Activated T-helper 1 cell treated with anti-CD3 and anti-CD28 coated beads, Interleukin-12 subunit alpha, Interleukin-12 subunit beta, Interleukin-2, Interleukin-4 antibody, amounts not matched to agents 30 ng/mL and 10 ng/mL and 1 ng/mL, durations not matched to agents 14 hours and 24 hours and 36 hours (primary cell): ENCODE results near the gene CLDN22. TPM values are rescaled to one million over a fixed set of nuclear protein-coding genes. Genes with fewer than 3 reads are reported as not detected.

Source experiments
- DNase-seq: peaks from one replicate; pipeline ENCODE4 v3.0.0; 2021; ENCODE audit warnings: low spot score
- H3K27ac Mint-ChIP-seq: one replicate; pipeline ENCODE4 v1.8.0; 2021; ENCODE audit warnings: mild to moderate bottlenecking, mixed read lengths
- H3K27me3 Mint-ChIP-seq: one replicate; pipeline ENCODE4 v1.8.0; 2022; ENCODE audit warnings: mild to moderate bottlenecking, moderate library complexity, mixed read lengths; ENCODE audit not compliant: insufficient read depth
- H3K36me3 Mint-ChIP-seq: one replicate; pipeline ENCODE4 v1.8.0; 2021; ENCODE audit warnings: low read depth, mixed read lengths
- H3K4me1 Mint-ChIP-seq: one replicate; pipeline ENCODE4 v1.8.0; 2021; ENCODE audit warnings: low read depth, mixed read lengths
- H3K4me3 Mint-ChIP-seq: one replicate; pipeline ENCODE4 v1.8.0; 2021; ENCODE audit warnings: mild to moderate bottlenecking, moderate library complexity, mixed read lengths
- H3K9me3 Mint-ChIP-seq: one replicate; pipeline ENCODE4 v1.8.0; 2021; ENCODE audit warnings: mixed read lengths
- intact Hi-C: fragments of 100-400 bp; cut with micrococcal nuclease; formaldehyde crosslinking; loops from one replicate; pipeline ENCODE4 v1.15.1; 2024
- total RNA-seq: library from RNA; stranded (reverse); gene quantifications from 2 replicates; pipeline ENCODE4 v1.2.3, GENCODE V29; 2022

CLDN22 gene
- total RNA-seq, 1 donor from 2014 or later: not detected

GRCh38 chr4:183353557-183353956 lies 33.5 kb upstream of the CLDN22 start:
- Mint-ChIP-seq H3K36me3 (no peaks in the 10 kb centered on the region), H3K4me1 (peaks cover 6% of the 10 kb centered on the region), H3K4me3 (no peak overlapping the region), H3K27me3 (no peaks in the 10 kb centered on the region), H3K27ac (no peak overlapping the region), H3K9me3 (no peaks in the 10 kb centered on the region)
- intact Hi-C loops: no loop called here
- no peak for DNase-seq

- H3K27ac Mint-ChIP-seq: no peak overlapping the region
- H3K36me3 Mint-ChIP-seq: no peaks in the 10 kb centered on the region
- peaks cover 6% of the 10 kb centered on the region for H3K4me1 Mint-ChIP-seq
- no peaks in the 10 kb centered on the region for H3K9me3 Mint-ChIP-seq
- DNase-seq: no peak
- H3K27me3 Mint-ChIP-seq: no peaks in the 10 kb centered on the region
- intact Hi-C loops: no loop called here
- no peak overlapping the region for H3K4me3 Mint-ChIP-seq
Observed at GRCh38 chr4:183352546-183352945, 32.5 kb upstream of the CLDN22 start.

GRCh38 chr4:183350317-183351071 lies 30.4 kb upstream of the CLDN22 start:
- no peak overlapping the region for H3K27ac Mint-ChIP-seq
- no peak overlapping the region for H3K4me3 Mint-ChIP-seq
- H3K4me1 Mint-ChIP-seq: peaks cover 6% of the 10 kb centered on the region
- H3K36me3 Mint-ChIP-seq: no peaks in the 10 kb centered on the region
- intact Hi-C loops: no loop called here
- no peaks in the 10 kb centered on the region for H3K9me3 Mint-ChIP-seq
- H3K27me3 Mint-ChIP-seq: no peaks in the 10 kb centered on the region
- no peak for DNase-seq

- no peaks in the 10 kb centered on the region for H3K27me3 Mint-ChIP-seq
- intact Hi-C loops: no loop called here
- no peak for DNase-seq
- no peaks in the 10 kb centered on the region for H3K36me3 Mint-ChIP-seq
- no peaks in the 10 kb centered on the region for H3K9me3 Mint-ChIP-seq
- H3K4me3 Mint-ChIP-seq: no peak overlapping the region
- H3K27ac Mint-ChIP-seq: no peak overlapping the region
- H3K4me1 Mint-ChIP-seq: peaks cover 6% of the 10 kb centered on the region
Observed at GRCh38 chr4:183349673-183350072, 29.6 kb upstream of the CLDN22 start.

GRCh38 chr4:183348706-183349659 lies 28.9 kb upstream of the CLDN22 start:
- Mint-ChIP-seq H3K27me3 (peaks cover 2% of the 10 kb centered on the region), H3K4me1 (peaks cover 6% of the 10 kb centered on the region), H3K9me3 (no peaks in the 10 kb centered on the region), H3K4me3 (no peak overlapping the region), H3K36me3 (no peaks in the 10 kb centered on the region), H3K27ac (no peak overlapping the region)
- intact Hi-C loops: no loop called here
- no peak for DNase-seq

- no peak overlapping the region for H3K4me3 Mint-ChIP-seq
- no peaks in the 10 kb centered on the region for H3K9me3 Mint-ChIP-seq
- H3K4me1 Mint-ChIP-seq: peaks cover 6% of the 10 kb centered on the region
- H3K27ac Mint-ChIP-seq: no peak overlapping the region
- DNase-seq: no peak
- intact Hi-C loops: no loop called here
- H3K27me3 Mint-ChIP-seq: peaks cover 4% of the 10 kb centered on the region
- H3K36me3 Mint-ChIP-seq: no peaks in the 10 kb centered on the region
Observed at GRCh38 chr4:183348136-183348535, 28.1 kb upstream of the CLDN22 start.

- intact Hi-C loops: no loop called here
- H3K4me1 Mint-ChIP-seq: peaks cover 6% of the 10 kb centered on the region
- no peaks in the 10 kb centered on the region for H3K36me3 Mint-ChIP-seq
- H3K27me3 Mint-ChIP-seq: peaks cover 6% of the 10 kb centered on the region
- H3K27ac Mint-ChIP-seq: no peak overlapping the region
- DNase-seq: no peak
- H3K4me3 Mint-ChIP-seq: no peak overlapping the region
- H3K9me3 Mint-ChIP-seq: no peaks in the 10 kb centered on the region
Observed at GRCh38 chr4:183347566-183347965, 27.5 kb upstream of the CLDN22 start.

GRCh38 chr4:183347146-183347545 lies 27.1 kb upstream of the CLDN22 start:
- no peaks in the 10 kb centered on the region for H3K36me3 Mint-ChIP-seq
- no peak overlapping the region for H3K27ac Mint-ChIP-seq
- no peak for DNase-seq
- H3K27me3 Mint-ChIP-seq: peaks cover 6% of the 10 kb centered on the region
- H3K4me3 Mint-ChIP-seq: no peak overlapping the region
- H3K9me3 Mint-ChIP-seq: no peaks in the 10 kb centered on the region
- intact Hi-C loops: no loop called here
- H3K4me1 Mint-ChIP-seq: peaks cover 6% of the 10 kb centered on the region

GRCh38 chr4:183345261-183345660 lies 25.2 kb upstream of the CLDN22 start:
- no peak overlapping the region for H3K4me3 Mint-ChIP-seq
- intact Hi-C loops: no loop called here
- H3K27ac Mint-ChIP-seq: no peak overlapping the region
- H3K36me3 Mint-ChIP-seq: no peaks in the 10 kb centered on the region
- peaks cover 6% of the 10 kb centered on the region for H3K4me1 Mint-ChIP-seq
- peaks cover 6% of the 10 kb centered on the region for H3K27me3 Mint-ChIP-seq
- DNase-seq: no peak
- no peaks in the 10 kb centered on the region for H3K9me3 Mint-ChIP-seq

GRCh38 chr4:183344523-183345255 lies 24.6 kb upstream of the CLDN22 start:
- no peak for DNase-seq
- intact Hi-C loops: no loop called here
- Mint-ChIP-seq H3K9me3 (no peaks in the 10 kb centered on the region), H3K27ac (no peak overlapping the region), H3K36me3 (no peaks in the 10 kb centered on the region), H3K4me3 (no peak overlapping the region), H3K27me3 (peaks cover 8% of the 10 kb centered on the region), H3K4me1 (peaks cover 6% of the 10 kb centered on the region)

- DNase-seq: no peak
- Mint-ChIP-seq H3K27me3 (peaks cover 8% of the 10 kb centered on the region), H3K36me3 (no peaks in the 10 kb centered on the region), H3K27ac (no peak overlapping the region), H3K4me1 (no peaks in the 10 kb centered on the region), H3K9me3 (no peaks in the 10 kb centered on the region), H3K4me3 (no peak overlapping the region)
- intact Hi-C loops: no loop called here
Observed at GRCh38 chr4:183343730-183344129, 23.7 kb upstream of the CLDN22 start.

- Mint-ChIP-seq H3K27ac (no peak overlapping the region), H3K4me3 (no peak overlapping the region), H3K4me1 (no peaks in the 10 kb centered on the region), H3K36me3 (no peaks in the 10 kb centered on the region), H3K27me3 (peaks cover 8% of the 10 kb centered on the region), H3K9me3 (no peaks in the 10 kb centered on the region)
- intact Hi-C loops: no loop called here
- DNase-seq: no peak
Observed at GRCh38 chr4:183342541-183343533, 22.8 kb upstream of the CLDN22 start.
